IMR-90 (cell line): ENCODE data around the gene LYSMD3. TPM values are rescaled to one million over a fixed set of nuclear protein-coding genes. Genes with fewer than 3 reads are reported as not detected.

Experiments used
- ATAC-seq: fragments of 200-7000 bp; cut with Tn5 transposase; 2 replicates; pipeline ENCODE4 v1.9.1; 2020; ENCODE audit warnings: low read depth, mild to moderate bottlenecking, moderate library complexity
- BruUV-seq: library from RNA; stranded (reverse); fragments of 400-500 nt; replicated peaks from 2 replicates; lab custom pipeline; 2021; lab: Mats Ljungman, UMichigan
- CTCF ChIA-PET: fragments of 300-600 bp; formaldehyde crosslinking; extraction: SDS; loops from one replicate; lab custom pipeline; 2021; ENCODE audit warnings: antibody characterized with exemption; lab: Yijun Ruan, JAX
- POLR2A ChIA-PET: fragments of 300-600 bp; sonication (Branson Sonifier 250); formaldehyde crosslinking; loops from one replicate; lab custom pipeline; 2022; ENCODE audit warnings: antibody characterized with exemption; ENCODE audit not compliant: unreplicated experiment; lab: Charles Lee
- DNase-seq: peaks from one replicate; pipeline ENCODE4 v3.0.0; 2013
- H2AFZ ChIP-seq: replicated peaks from 2 replicates; pipeline ENCODE3; 2013; ENCODE audit warnings: low read length, mild to moderate bottlenecking; ENCODE audit not compliant: poor library complexity
- H2AK5ac ChIP-seq: 2 replicates; pipeline ENCODE4 v1.6.1; 2013; ENCODE audit warnings: low read depth, low read length, inconsistent platforms
- H2AK9ac ChIP-seq: replicated peaks from 2 replicates; pipeline ENCODE3; 2013; ENCODE audit warnings: mild to moderate bottlenecking, low read depth, low read length, moderate library complexity; ENCODE audit not compliant: poor library complexity
- H2BK120ac ChIP-seq: 2 replicates; pipeline ENCODE4 v1.6.1; 2013; ENCODE audit warnings: low read depth, low read length, inconsistent platforms
- H2BK15ac ChIP-seq: 3 replicates; pipeline ENCODE4 v1.6.1; 2013; ENCODE audit warnings: low read depth, low read length, inconsistent platforms
- H2BK20ac ChIP-seq: 2 replicates; pipeline ENCODE4 v1.6.1; 2013; ENCODE audit warnings: low read depth, mild to moderate bottlenecking, inconsistent platforms, low read length, moderate library complexity
- H2BK5ac ChIP-seq: 2 replicates; pipeline ENCODE4 v1.6.1; 2013; ENCODE audit warnings: mild to moderate bottlenecking, low read depth, low read length, inconsistent platforms; ENCODE audit not compliant: poor library complexity, severe bottlenecking
- H3K14ac ChIP-seq: replicated peaks from 2 replicates; pipeline ENCODE4 v1.6.1; 2013; ENCODE audit warnings: low read depth, low read length, inconsistent platforms
- H3K18ac ChIP-seq: 2 replicates; pipeline ENCODE4 v1.6.1; 2013; ENCODE audit warnings: low read depth, low read length, control low read depth
- H3K23ac ChIP-seq: 2 replicates; pipeline ENCODE4 v1.6.1; 2013; ENCODE audit warnings: low read depth, low read length, inconsistent platforms
- H3K27ac ChIP-seq: 2 replicates; pipeline ENCODE4 v1.5.1; 2013; ENCODE audit warnings: mild to moderate bottlenecking, control low read depth, low read length; ENCODE audit not compliant: insufficient read depth
- H3K27me3 ChIP-seq: 2 replicates; pipeline ENCODE4 v1.6.1; 2013; ENCODE audit warnings: low read length; ENCODE audit not compliant: control insufficient read depth, insufficient read depth
- H3K36me3 ChIP-seq: 2 replicates; pipeline ENCODE4 v1.6.1; 2013; ENCODE audit warnings: low read length, mixed read lengths; ENCODE audit not compliant: control insufficient read depth, insufficient read depth
- H3K4ac ChIP-seq: 2 replicates; pipeline ENCODE4 v1.6.1; 2013; ENCODE audit warnings: low read depth, low read length, inconsistent platforms
- H3K4me1 ChIP-seq: 2 replicates; pipeline ENCODE4 v1.6.1; 2013; ENCODE audit warnings: low read length, mixed read lengths; ENCODE audit not compliant: control insufficient read depth, insufficient read depth
- H3K4me2 ChIP-seq: 2 replicates; pipeline ENCODE4 v1.6.1; 2013; ENCODE audit warnings: low read depth, mild to moderate bottlenecking, control low read depth, low read length, moderate library complexity
- H3K4me3 ChIP-seq: 2 replicates; pipeline ENCODE4 v1.5.1; 2013; ENCODE audit warnings: low read depth, mild to moderate bottlenecking, control low read depth, low read length, moderate library complexity; ENCODE audit not compliant: insufficient read depth
- H3K56ac ChIP-seq: 2 replicates; pipeline ENCODE4 v1.6.1; 2013; ENCODE audit warnings: low read length, inconsistent platforms; ENCODE audit not compliant: insufficient read depth; ENCODE audit errors: extremely low read depth
- H3K79me1 ChIP-seq, 2 experiments: 2 replicates each; pipeline ENCODE4 v1.6.1; 2013; ENCODE audit warnings: low read length in 2 of 2, inconsistent platforms in 1 of 2, low read depth in 1 of 2
- H3K9ac ChIP-seq: 2 replicates; pipeline ENCODE4 v1.6.1; 2013; ENCODE audit warnings: low read depth, low read length, control low read depth
- H3K9me1 ChIP-seq: 2 replicates; pipeline ENCODE4 v1.6.1; 2013; ENCODE audit warnings: low read length, inconsistent platforms; ENCODE audit not compliant: insufficient read depth
- H3K9me3 ChIP-seq: 2 replicates; pipeline ENCODE4 v1.6.1; 2013; ENCODE audit warnings: low read length; ENCODE audit not compliant: control insufficient read depth, insufficient read depth
- H4K20me1 ChIP-seq: 2 replicates; pipeline ENCODE4 v1.6.1; 2013; ENCODE audit warnings: low read length, inconsistent platforms; ENCODE audit not compliant: insufficient read depth
- H4K5ac ChIP-seq: 2 replicates; pipeline ENCODE4 v1.6.1; 2013; ENCODE audit warnings: mild to moderate bottlenecking, low read depth, low read length, control low read depth
- H4K8ac ChIP-seq, 2 experiments: 2 replicates each; pipeline ENCODE4 v1.6.1; 2013; ENCODE audit warnings: low read depth in 2 of 2, low read length in 2 of 2, control low read depth in 1 of 2, inconsistent platforms in 1 of 2
- H4K91ac ChIP-seq: 2 replicates; pipeline ENCODE4 v1.6.1; 2013; ENCODE audit warnings: low read depth, low read length, inconsistent platforms; ENCODE audit not compliant: insufficient read depth
- MAZ ChIP-seq: IDR thresholded peaks from 2 replicates; pipeline ENCODE4 v1.6.1; 2012; ENCODE audit warnings: low read depth, mild to moderate bottlenecking, low read length, improper control_type of control experiment, moderate library complexity, borderline replicate concordance
- WGBS, 2 experiments: methylation state at CpG; one replicate each; pipeline versions ENCODE4 v1.1.5 to v1.1.7; 2013; ENCODE audit warnings: missing lambda C conversion rate in 2 of 2; ENCODE audit not compliant: insufficient read length in 1 of 2; ENCODE audit errors: extremely low coverage in 2 of 2; 5-methylcytosine and 5-hydroxymethylcytosine counted together
- dilution Hi-C: fragments of 300-500 bp; cut with HindIII; formaldehyde crosslinking; loops from one replicate; pipeline ENCODE4 v1.14.3; 2018; ENCODE audit warnings: low sequenced_read_pairs; ENCODE audit not compliant: unreplicated experiment
- in situ Hi-C: fragments of 300-500 bp; cut with MboI; formaldehyde crosslinking; loops from 3 replicates; pipeline ENCODE4 v1.14.3; 2019; ENCODE audit warnings: low sequenced_read_pairs, inconsistent platforms, mixed read lengths
- intact Hi-C: fragments of 100-400 bp; cut with micrococcal nuclease; formaldehyde crosslinking; loops from 2 replicates; pipeline ENCODE4 v1.10.0; 2022
- polyA plus RNA-seq, 3 experiments: library from polyadenylated mRNA; depleted of rRNA; stranded (reverse); fragments of >200 nt; gene quantifications; 2 replicates each; pipeline ENCODE4 v1.2.3, GENCODE V29; 2012; ENCODE audit warnings: low replicate concordance in 1 of 3
- total RNA-seq: library from RNA; depleted of rRNA; stranded (reverse); fragments of >200 nt; gene quantifications from 2 replicates; pipeline ENCODE4 v1.2.3, GENCODE V29; 2012
- TF ChIP-seq, protein P1 (sequence below): conservative IDR thresholded peaks from 2 replicates; pipeline ENCODE4 v1.5.1; 2012; ENCODE audit warnings: mild to moderate bottlenecking, low read depth, low read length, improper control_type of control experiment

LYSMD3 gene
- total and polyA plus RNA-seq, 2 of the 4 experiments (the other 2 are of a cell fraction): 10.2 to 21.1 TPM

DNA sequence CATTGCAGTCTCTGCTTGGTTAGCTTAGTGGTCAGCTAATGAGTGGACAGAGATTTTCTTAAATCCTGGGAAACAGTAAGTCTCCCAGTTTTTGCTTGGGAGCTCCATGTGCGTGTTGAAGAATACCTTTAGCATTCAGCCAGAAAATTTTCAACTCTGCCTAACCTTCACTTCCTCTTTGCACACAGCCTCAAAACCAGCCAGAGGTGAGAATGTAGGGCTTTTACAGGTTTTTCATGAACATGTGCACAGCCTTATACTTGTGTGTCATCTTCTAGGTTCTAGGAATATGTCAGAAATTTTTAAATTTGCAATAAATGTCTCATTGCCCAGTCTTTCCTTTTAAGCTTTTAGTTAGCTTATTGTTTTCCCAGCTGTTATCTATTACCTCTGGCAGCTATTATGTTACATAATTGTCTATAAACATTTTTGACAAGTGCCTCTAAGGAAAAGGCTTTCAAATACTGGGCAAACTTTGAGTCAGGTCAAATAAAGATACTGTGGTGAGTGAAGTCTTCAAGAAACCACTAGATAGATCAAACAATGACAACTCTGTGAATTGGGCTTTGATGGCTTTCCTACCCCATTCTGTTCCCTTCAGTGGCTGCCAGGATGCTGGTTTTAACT is 41.9 kb upstream of the LYSMD3 start:
- Histone ChIP-seq H2BK20ac (no peak overlapping the region), H3K79me1 (no peaks in the 10 kb centered on the region), H3K9me1 (no peaks in the 10 kb centered on the region), H3K4me2 (no peak overlapping the region), H4K8ac (no peak overlapping the region), H3K23ac (no peak overlapping the region), H2AFZ (no peak overlapping the region), H3K18ac (no peak overlapping the region), H2BK15ac (no peak overlapping the region), H2BK120ac (no peak overlapping the region), H2AK9ac (no peak overlapping the region), H3K9ac (no peak overlapping the region), H4K20me1 (no peaks in the 10 kb centered on the region), H3K4me3 (no peak overlapping the region), H2BK5ac (no peak overlapping the region), H3K27me3 (no peaks in the 10 kb centered on the region), H3K9me3 (no peaks in the 10 kb centered on the region), H2AK5ac (no peak overlapping the region), H4K5ac (no peak overlapping the region), H3K36me3 (no peaks in the 10 kb centered on the region), H3K14ac (no peak overlapping the region), H4K91ac (no peak overlapping the region), H3K56ac (no peak overlapping the region), H3K4ac (no peak overlapping the region), H3K4me1 (no peaks in the 10 kb centered on the region), H3K27ac (no peak overlapping the region)
- ChIA-PET CTCF (no interaction called here), POLR2A (interaction anchor here (0.5 kb wide), 1 partner anchor 16 kb away, joined by 18 read pairs; no protein-coding TSS in a partner anchor)
- ATAC-seq (no peak), DNase-seq (no peak)
- intact Hi-C loops: no loop called here
- dilution Hi-C loops: no loop called here
- WGBS, 2 experiments: no CpG with 5 or more reads among the region's 1 CpG
- in situ Hi-C loops: no loop called here
- BruUV-seq: no TSS peak
- TF ChIP-seq, protein P1, sequence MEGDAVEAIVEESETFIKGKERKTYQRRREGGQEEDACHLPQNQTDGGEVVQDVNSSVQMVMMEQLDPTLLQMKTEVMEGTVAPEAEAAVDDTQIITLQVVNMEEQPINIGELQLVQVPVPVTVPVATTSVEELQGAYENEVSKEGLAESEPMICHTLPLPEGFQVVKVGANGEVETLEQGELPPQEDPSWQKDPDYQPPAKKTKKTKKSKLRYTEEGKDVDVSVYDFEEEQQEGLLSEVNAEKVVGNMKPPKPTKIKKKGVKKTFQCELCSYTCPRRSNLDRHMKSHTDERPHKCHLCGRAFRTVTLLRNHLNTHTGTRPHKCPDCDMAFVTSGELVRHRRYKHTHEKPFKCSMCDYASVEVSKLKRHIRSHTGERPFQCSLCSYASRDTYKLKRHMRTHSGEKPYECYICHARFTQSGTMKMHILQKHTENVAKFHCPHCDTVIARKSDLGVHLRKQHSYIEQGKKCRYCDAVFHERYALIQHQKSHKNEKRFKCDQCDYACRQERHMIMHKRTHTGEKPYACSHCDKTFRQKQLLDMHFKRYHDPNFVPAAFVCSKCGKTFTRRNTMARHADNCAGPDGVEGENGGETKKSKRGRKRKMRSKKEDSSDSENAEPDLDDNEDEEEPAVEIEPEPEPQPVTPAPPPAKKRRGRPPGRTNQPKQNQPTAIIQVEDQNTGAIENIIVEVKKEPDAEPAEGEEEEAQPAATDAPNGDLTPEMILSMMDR: no peak
- TF ChIP-seq MAZ: no peak
